Measurements from ENCODE around the gene MEF2C. TPM values are rescaled to one million over a fixed set of nuclear protein-coding genes. Genes with fewer than 3 reads are reported as not detected.

MEF2C gene
- total and polyA plus RNA-seq, 2 donors (not counting 1 experiment from before 2014, with no cell fraction given), result 12.2 to 15.7 TPM

DNA sequence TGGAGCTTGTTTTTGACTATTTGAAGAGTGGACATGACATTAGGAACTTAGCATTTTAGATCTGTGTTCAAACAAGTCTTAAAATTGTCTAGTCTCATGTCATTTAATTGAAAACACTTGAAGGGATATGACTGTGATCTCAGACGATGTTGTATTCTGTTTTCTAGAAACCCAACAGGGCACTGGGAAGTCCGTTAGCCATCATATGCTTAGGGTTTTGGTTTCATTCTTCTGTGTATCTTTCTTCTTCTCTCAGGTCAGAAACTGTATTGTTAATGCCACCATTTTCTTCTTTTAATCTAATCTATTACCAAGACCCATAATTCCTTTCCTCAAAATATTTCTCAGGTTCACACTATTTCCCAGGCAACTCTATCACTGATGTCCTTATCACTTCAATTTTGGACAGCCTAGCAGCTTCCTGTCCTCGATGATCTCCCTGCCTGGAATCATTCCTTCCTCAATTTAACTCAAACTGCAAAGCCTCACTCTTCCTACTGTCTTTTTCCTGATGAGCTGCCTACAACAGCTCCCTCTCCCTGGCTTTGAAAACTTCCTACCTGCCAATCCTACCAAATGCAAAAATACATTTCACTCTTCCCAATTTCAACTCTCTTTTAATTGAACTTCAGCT is 77.7 kb downstream of the MEF2C start:
- Histone ChIP-seq H3K9me3 (ENCODE audit: control insufficient read depth, insufficient read depth, low read depth, low read length) (no peaks in the 10 kb centered on the region), H3K79me2 (ENCODE audit: control insufficient read depth, insufficient read depth, low read length) (no peaks in the 10 kb centered on the region), H3K27me3 (ENCODE audit: control insufficient read depth, insufficient read depth, low read length) (no peaks in the 10 kb centered on the region), H3K4me1 (ENCODE audit: control insufficient read depth, extremely low read depth, insufficient read depth, low read length) (no peaks in the 10 kb centered on the region), H3K4me2 (ENCODE audit: extremely low read depth, insufficient read depth, low read length) (no peak overlapping the region), H3K9ac (ENCODE audit: insufficient read depth, low read length) (no peak overlapping the region), H3K4me3 (replicated peaks in 1 of 4; ENCODE audit: control extremely low read depth in 1 of 4, insufficient read depth in 1 of 4, low read depth in 3 of 4, low read length in 4 of 4) (no peak overlapping the region), H3K27ac (ENCODE audit: insufficient read depth, low read length) (no peak overlapping the region), H4K20me1 (ENCODE audit: control insufficient read depth, extremely low read depth, insufficient read depth, low read length) (no peaks in the 10 kb centered on the region), H3K36me3 (ENCODE audit: control insufficient read depth, insufficient read depth, low read length) (no peaks in the 10 kb centered on the region), H2AFZ (ENCODE audit: low read length) (no peak overlapping the region)
- TF ChIP-seq, protein P1, sequence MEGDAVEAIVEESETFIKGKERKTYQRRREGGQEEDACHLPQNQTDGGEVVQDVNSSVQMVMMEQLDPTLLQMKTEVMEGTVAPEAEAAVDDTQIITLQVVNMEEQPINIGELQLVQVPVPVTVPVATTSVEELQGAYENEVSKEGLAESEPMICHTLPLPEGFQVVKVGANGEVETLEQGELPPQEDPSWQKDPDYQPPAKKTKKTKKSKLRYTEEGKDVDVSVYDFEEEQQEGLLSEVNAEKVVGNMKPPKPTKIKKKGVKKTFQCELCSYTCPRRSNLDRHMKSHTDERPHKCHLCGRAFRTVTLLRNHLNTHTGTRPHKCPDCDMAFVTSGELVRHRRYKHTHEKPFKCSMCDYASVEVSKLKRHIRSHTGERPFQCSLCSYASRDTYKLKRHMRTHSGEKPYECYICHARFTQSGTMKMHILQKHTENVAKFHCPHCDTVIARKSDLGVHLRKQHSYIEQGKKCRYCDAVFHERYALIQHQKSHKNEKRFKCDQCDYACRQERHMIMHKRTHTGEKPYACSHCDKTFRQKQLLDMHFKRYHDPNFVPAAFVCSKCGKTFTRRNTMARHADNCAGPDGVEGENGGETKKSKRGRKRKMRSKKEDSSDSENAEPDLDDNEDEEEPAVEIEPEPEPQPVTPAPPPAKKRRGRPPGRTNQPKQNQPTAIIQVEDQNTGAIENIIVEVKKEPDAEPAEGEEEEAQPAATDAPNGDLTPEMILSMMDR (conservative IDR thresholded peaks at IDR 0.05 in 1 of 2, IDR thresholded peaks at IDR 0.05 in 1 of 2; ENCODE audit: low read depth in 1 of 2, low read length in 2 of 2), result no peak
- TF ChIP-seq EZH2 (IDR thresholded peaks at IDR 0.05; ENCODE audit: low read length, missing control alignments), result no peak
- DNase-seq (ENCODE audit: low read depth in 2 of 2), result no peak

DNA sequence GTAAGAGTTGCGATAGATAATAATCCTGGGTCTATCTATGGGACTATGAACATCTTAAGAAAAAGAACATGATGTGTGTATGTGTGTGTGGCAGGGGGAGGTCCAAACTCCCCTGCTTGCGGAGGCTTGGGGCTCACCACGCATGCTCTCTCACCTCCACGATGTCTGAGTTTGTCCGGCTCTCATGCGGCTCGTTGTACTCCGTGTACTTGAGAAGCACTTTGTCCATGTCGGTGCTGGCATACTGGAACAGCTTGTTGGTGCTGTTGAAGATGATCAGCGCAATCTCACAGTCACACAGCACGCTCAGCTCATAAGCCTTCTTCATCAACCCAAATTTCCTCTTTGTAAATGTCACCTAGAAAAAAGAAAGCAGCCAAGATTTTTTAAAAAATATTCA is 78.5 kb downstream of the MEF2C start:
- Histone ChIP-seq H3K27me3 (ENCODE audit: control insufficient read depth, insufficient read depth, low read length) (no peaks in the 10 kb centered on the region), H3K4me3 (replicated peaks in 1 of 4; ENCODE audit: control extremely low read depth in 1 of 4, insufficient read depth in 1 of 4, low read depth in 3 of 4, low read length in 4 of 4) (no peak overlapping the region), H3K9ac (ENCODE audit: insufficient read depth, low read length) (no peak overlapping the region), H3K79me2 (ENCODE audit: control insufficient read depth, insufficient read depth, low read length) (no peaks in the 10 kb centered on the region), H3K36me3 (ENCODE audit: control insufficient read depth, insufficient read depth, low read length) (no peaks in the 10 kb centered on the region), H2AFZ (ENCODE audit: low read length) (no peak overlapping the region), H3K27ac (ENCODE audit: insufficient read depth, low read length) (no peak overlapping the region), H3K9me3 (ENCODE audit: control insufficient read depth, insufficient read depth, low read depth, low read length) (no peaks in the 10 kb centered on the region), H4K20me1 (ENCODE audit: control insufficient read depth, extremely low read depth, insufficient read depth, low read length) (no peaks in the 10 kb centered on the region), H3K4me2 (ENCODE audit: extremely low read depth, insufficient read depth, low read length) (no peak overlapping the region), H3K4me1 (ENCODE audit: control insufficient read depth, extremely low read depth, insufficient read depth, low read length) (no peaks in the 10 kb centered on the region)
- TF ChIP-seq EZH2 (IDR thresholded peaks at IDR 0.05; ENCODE audit: low read length, missing control alignments), result no peak
- TF ChIP-seq, protein P1 (conservative IDR thresholded peaks at IDR 0.05 in 1 of 2, IDR thresholded peaks at IDR 0.05 in 1 of 2; ENCODE audit: low read depth in 1 of 2, low read length in 2 of 2), result no peak
- DNase-seq (ENCODE audit: low read depth in 2 of 2), result no peak

DNA sequence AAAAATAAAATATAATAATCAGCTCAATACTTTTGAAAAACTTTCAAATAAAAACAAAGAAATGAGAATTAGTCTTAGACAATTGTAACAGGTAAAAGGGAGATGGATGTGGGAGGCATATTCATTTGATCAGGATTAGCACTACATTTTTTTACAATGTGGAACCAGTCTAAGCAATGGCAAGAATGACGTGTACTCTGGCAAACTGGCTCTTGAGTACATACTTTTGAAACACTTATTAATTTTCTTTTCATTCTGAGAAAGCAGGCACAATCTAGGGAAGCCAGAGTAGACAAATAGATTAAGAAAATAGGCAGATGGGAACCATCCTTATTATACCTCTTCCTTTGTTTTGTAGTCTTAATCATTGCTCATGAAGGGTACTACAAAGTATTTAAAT is 79.7 kb downstream of the MEF2C start:
- no peak for DNase-seq (ENCODE audit: low read depth in 2 of 2)
- H3K4me2 ChIP-seq (ENCODE audit: extremely low read depth, insufficient read depth, low read length), result no peak overlapping the region
- H3K36me3 ChIP-seq (ENCODE audit: control insufficient read depth, insufficient read depth, low read length), result no peaks in the 10 kb centered on the region
- H3K79me2 ChIP-seq (ENCODE audit: control insufficient read depth, insufficient read depth, low read length), result no peaks in the 10 kb centered on the region
- H4K20me1 ChIP-seq (ENCODE audit: control insufficient read depth, extremely low read depth, insufficient read depth, low read length), result no peaks in the 10 kb centered on the region
- H3K27ac ChIP-seq (ENCODE audit: insufficient read depth, low read length), result no peak overlapping the region
- no peak overlapping the region for H3K9ac ChIP-seq (ENCODE audit: insufficient read depth, low read length)
- H2AFZ ChIP-seq (ENCODE audit: low read length), result no peak overlapping the region
- H3K27me3 ChIP-seq (ENCODE audit: control insufficient read depth, insufficient read depth, low read length), result no peaks in the 10 kb centered on the region
- H3K4me3 ChIP-seq (replicated peaks in 1 of 4; ENCODE audit: control extremely low read depth in 1 of 4, insufficient read depth in 1 of 4, low read depth in 3 of 4, low read length in 4 of 4), result no peak overlapping the region
- H3K4me1 ChIP-seq (ENCODE audit: control insufficient read depth, extremely low read depth, insufficient read depth, low read length), result no peaks in the 10 kb centered on the region
- H3K9me3 ChIP-seq (ENCODE audit: control insufficient read depth, insufficient read depth, low read depth, low read length), result no peaks in the 10 kb centered on the region
- no peak for TF ChIP-seq EZH2 (IDR thresholded peaks at IDR 0.05; ENCODE audit: low read length, missing control alignments)
- TF ChIP-seq, protein P1 (conservative IDR thresholded peaks at IDR 0.05 in 1 of 2, IDR thresholded peaks at IDR 0.05 in 1 of 2; ENCODE audit: low read depth in 1 of 2, low read length in 2 of 2), result no peak
